Omental fat pad (tissue), 4 donors: ENCODE data around the gene ALDOB. TPM values are rescaled to one million over a fixed set of nuclear protein-coding genes. Genes with fewer than 3 reads are reported as not detected.

Source experiments
- ATAC-seq: fragments of 150-250 bp; one replicate; pipeline ENCODE4 v1.9.1; 2016; ENCODE audit warnings: mild to moderate bottlenecking, moderate library complexity; ENCODE audit not compliant: low FRiP score
- DNase-seq: peaks from one replicate; pipeline ENCODE4 v3.0.0-alpha.2; 2019; ENCODE audit warnings: low spot score
- CTCF ChIP-seq, 3 donors: fragments of 450-650 bp; IDR thresholded peaks; one replicate each; pipeline ENCODE4 v1.5.1; 2016 to 2017; ENCODE audit warnings: antibody characterized with exemption in 3 of 3, mild to moderate bottlenecking in 3 of 3, moderate library complexity in 2 of 3
- total RNA-seq, 4 donors: library from RNA; depleted of rRNA; stranded (reverse); fragments of >200 nt; gene quantifications; one replicate each; pipeline ENCODE4 v1.1.0, GENCODE V29; 2016

ALDOB gene
- total RNA-seq, 4 donors from 2014 or later: 0.38 TPM; not detected in 3

- peak; percentile 87 for ATAC-seq
- TF ChIP-seq CTCF (IDR thresholded peaks at IDR 0.05): peak in 1 of 3 donors; percentile 21
- DNase-seq: no peak
These were observed 23.5 kb upstream of the ALDOB start for GRCh38 chr9:101458963-101459631.

- no peak for TF ChIP-seq CTCF (IDR thresholded peaks at IDR 0.05)
- DNase-seq (no peak), ATAC-seq (no peak)
These were observed 21.4 kb upstream of the ALDOB start for GRCh38 chr9:101457003-101457402.

GRCh38 chr9:101455656-101456240 lies 20.2 kb upstream of the ALDOB start:
- ATAC-seq (no peak), DNase-seq (no peak)
- no peak for TF ChIP-seq CTCF (IDR thresholded peaks at IDR 0.05)

GRCh38 chr9:101453776-101454570 lies 18.4 kb upstream of the ALDOB start:
- ATAC-seq: no peak
- DNase-seq: no peak

GRCh38 chr9:101451498-101451897 lies 15.9 kb upstream of the ALDOB start:
- ATAC-seq (no peak), DNase-seq (no peak)
- TF ChIP-seq CTCF (IDR thresholded peaks at IDR 0.05): no peak

More at GRCh38 chr9:101453776-101454570, 18.4 kb upstream of the ALDOB start:
- no peak for TF ChIP-seq CTCF (IDR thresholded peaks at IDR 0.05)

GRCh38 chr9:101450931-101451330 lies 15.4 kb upstream of the ALDOB start:
- DNase-seq: no peak
- no peak for TF ChIP-seq CTCF (IDR thresholded peaks at IDR 0.05)
- ATAC-seq: no peak
